Measurements from ENCODE around the gene UROC1.

The UROC1 gene

GRCh38 chr3:126439968-126440708 is 77.4 kb downstream of the UROC1 start:
- no peak for DNase-seq (ENCODE audit: low read depth)

- no peak for DNase-seq (ENCODE audit: low read depth)
Observed at GRCh38 chr3:126439346-126439967, 78.1 kb downstream of the UROC1 start.

- DNase-seq (ENCODE audit: low read depth) = no peak
Observed at GRCh38 chr3:126438746-126439145, 78.8 kb downstream of the UROC1 start.

DNA sequence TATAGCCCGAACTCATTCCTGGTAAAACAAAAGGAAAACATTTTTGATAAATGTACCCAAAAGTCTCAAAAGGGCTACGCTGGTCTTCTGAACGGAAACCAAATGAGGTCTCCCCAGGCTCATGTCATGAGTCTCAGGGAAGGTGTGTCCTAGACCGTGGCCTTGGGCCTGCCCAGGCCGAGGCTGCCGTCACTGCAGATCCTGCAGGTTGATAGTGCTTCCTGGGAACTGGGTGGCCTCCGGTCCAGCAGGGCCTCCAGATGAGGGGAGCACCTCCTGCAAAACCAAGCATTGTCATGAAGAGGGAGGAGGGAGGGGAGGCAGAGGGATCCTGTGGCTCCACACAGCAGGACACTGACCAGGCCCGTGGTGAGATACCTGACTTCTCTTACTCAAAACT is 79.4 kb downstream of the UROC1 start:
- no peak for DNase-seq (ENCODE audit: low read depth)

- no peak for DNase-seq (ENCODE audit: low read depth)
Observed at GRCh38 chr3:126436826-126437717, 80.5 kb downstream of the UROC1 start.

DNA sequence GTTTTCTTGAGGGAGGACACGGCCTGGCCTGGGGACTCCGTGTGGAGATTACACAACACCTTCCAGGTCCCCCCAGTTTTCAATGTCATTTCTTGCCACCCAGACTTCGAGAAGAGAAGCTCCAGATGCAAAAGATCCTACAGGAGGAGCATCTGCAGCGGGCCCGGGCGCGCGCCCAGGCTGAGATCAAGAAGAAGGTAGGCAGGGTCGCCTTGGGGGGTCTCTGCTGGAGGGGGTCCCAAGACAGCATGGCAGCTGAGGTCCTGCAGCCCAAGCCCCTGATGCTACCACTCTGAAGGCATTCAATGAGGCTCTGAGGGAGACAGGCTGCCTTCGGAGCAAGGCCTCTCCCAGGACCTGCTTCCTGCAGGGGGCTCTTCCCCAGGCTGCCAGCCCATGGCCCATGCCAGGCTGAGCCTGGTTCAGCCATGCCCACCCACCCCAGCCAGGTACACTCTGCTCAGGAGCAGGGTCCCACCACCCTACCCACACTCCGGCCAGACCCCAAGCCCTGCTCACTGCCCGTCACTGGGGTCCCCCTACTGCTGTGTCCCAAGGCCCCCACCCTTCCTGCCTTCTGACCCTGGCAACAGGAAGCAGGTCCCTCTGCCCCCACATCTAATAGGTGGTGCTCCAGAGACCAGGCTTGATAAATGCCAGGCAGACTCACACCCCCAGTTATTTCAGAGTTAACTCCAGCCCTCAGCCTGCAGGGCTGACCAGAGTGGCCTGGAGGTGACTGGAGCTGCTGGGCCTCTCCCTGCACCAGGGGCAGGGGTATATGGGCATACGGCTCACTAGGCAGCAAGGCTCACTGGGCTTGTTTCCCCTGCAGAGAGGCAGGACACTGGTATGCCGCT is 81.9 kb downstream of the UROC1 start:
- no peak for DNase-seq (ENCODE audit: low read depth)

- no peak for DNase-seq (ENCODE audit: low read depth)
Observed at GRCh38 chr3:126434931-126435411, 82.6 kb downstream of the UROC1 start.

- no peak for DNase-seq (ENCODE audit: low read depth)
Observed at GRCh38 chr3:126434264-126434590, 83.3 kb downstream of the UROC1 start.

DNA sequence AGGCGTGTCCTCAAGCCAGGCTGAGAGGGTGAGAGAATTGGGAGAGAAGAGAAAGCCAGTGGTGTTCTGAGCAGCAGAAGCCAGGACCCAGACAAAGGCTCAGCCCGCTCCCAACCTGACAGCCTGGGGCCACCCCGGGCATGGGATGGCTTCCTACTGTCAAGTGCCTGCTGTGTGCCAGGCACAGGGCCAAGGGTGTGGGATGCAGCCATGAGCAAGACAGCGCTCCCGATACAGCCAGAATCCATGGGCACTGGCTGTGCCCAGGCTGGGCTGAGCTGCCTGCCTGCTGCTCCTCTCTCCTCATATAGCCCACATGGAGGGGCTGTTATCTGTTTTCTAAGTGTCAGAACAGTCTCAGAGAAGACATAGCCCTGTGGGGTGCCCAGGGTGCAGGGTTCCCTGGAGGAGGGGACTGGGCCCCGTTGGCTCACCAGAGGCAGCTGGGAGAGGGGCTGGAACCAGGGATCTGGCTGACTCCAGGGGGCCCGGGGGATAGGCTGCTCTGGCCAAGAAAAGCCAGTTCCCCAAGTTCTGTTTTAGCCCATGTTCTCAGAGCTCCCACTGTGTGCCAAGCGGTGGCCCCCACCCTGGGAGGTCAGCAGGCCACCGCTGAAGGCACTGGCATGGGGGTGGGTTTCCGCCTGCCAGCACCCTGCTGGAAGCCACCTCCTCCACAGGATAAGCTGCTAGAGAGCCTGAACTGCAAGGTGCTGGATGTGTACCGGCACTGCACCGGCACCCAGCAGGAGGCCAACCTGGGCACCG is 83.9 kb downstream of the UROC1 start:
- no peak for DNase-seq (ENCODE audit: low read depth)

DNA sequence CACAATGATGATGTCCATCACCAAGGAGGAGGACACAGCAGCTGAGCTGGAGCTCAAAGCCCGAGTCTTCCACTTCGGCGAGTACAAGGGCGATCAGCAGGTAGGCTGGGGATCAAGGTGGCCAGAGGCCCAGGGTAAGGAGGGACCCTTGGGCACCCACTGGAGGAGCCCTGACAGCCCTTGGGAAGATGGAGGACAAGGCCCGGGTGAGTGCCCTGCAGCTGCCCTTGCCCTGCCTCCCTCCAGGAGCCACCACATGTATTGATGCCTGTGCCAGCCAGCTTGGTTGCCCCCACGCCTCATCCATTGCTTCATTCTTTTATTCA is 84.5 kb downstream of the UROC1 start:
- DNase-seq (ENCODE audit: low read depth) = no peak

DNA sequence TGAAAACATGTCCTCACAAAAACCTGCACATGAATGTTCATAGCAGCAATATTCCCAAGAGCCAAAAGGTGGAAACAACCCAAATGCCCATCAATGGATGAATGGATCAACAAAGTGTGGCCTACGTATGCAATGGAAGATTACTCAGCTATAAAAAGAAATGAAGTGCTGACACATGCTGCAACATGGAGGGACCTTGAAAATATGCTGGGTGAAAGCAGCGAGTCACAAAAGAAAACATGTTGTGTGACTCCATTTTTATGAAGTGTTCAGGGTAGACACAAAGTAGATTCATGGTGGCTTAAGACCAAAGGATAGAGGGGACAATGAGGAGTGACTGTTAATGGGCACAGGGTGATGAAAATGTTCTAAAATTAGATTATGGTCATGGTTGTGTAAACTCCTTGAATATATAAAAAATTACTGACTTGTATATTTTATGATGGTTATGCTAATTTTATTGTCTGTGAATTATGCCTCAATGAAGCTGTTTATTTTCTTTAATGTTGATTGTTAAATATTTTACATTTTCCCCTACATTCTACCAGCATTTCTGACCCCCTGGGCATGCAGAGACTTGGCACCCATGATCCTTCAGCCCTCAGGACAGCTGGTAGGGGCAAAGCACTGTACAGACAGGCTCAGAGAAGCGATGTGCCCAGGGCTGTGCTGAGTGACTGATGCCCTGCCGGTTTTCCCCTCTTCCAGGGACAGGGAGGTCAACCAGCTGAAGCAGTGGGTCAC is 85.0 kb downstream of the UROC1 start:
- DNase-seq (ENCODE audit: low read depth) = peak; percentile 17
